IMR-90 (cell line): ENCODE measurements around the gene ARSJ.

ENCODE experiments used
- CTCF ChIP-seq: conservative IDR thresholded peaks from 2 replicates; pipeline ENCODE4 v1.5.1; 2012; ENCODE audit warnings: mild to moderate bottlenecking, low read depth, low read length, improper control_type of control experiment
- MXI1 ChIP-seq: IDR thresholded peaks from 2 replicates; pipeline ENCODE4 v1.6.1; 2012; ENCODE audit warnings: low read depth, mild to moderate bottlenecking, low read length, moderate library complexity, borderline replicate concordance
- RAD21 ChIP-seq: IDR thresholded peaks from 2 replicates; pipeline ENCODE4 v1.6.1; 2012; ENCODE audit warnings: low read length, improper control_type of control experiment

- TF ChIP-seq CTCF (no peak), MXI1 (no peak), RAD21 (no peak)
These were observed 70.6 kb downstream of the ARSJ start for GRCh38 chr4:113908829-113909228.
